ENCODE results near the gene ESPNL. TPM values are rescaled to one million over a fixed set of nuclear protein-coding genes. Genes with fewer than 3 reads are reported as not detected.

Gene ESPNL
- total RNA-seq, 2 experiments from 2014 or later, result not detected

- Histone ChIP-seq H3K4me1 (ENCODE audit: insufficient read depth, low read length) (no peaks in the 10 kb centered on the region), H3K9me3 (ENCODE audit: control insufficient read depth in 1 of 2, insufficient read depth in 1 of 2, low read length in 2 of 2) (no peaks in the 10 kb centered on the region), H3K27me3 (ENCODE audit: control insufficient read depth in 1 of 2, insufficient read depth in 2 of 2, low read length in 2 of 2) (no peaks in the 10 kb centered on the region), H3K36me3 (ENCODE audit: insufficient read depth, low read length) (no peaks in the 10 kb centered on the region), H3K4me3 (ENCODE audit: low read length) (no peak overlapping the region), H3K27ac (ENCODE audit: low read depth in 1 of 2, low read length in 2 of 2) (no peak overlapping the region)
- H3K4me1 Mint-ChIP-seq (ENCODE audit: low read depth), result no peaks in the 10 kb centered on the region
- H3K27me3 Mint-ChIP-seq, result no peaks in the 10 kb centered on the region
- TF ChIP-seq CTCF (IDR thresholded peaks at IDR 0.05), result no peak
- CTCF ChIA-PET, result no interaction called here
- H3K27ac Mint-ChIP-seq, result no peak overlapping the region
- H3K4me3 Mint-ChIP-seq, result no peak overlapping the region
- intact Hi-C loops (cut with DNase I, micrococcal nuclease), result no loop called here
- no peaks in the 10 kb centered on the region for H3K9me3 Mint-ChIP-seq
- POLR2A ChIA-PET, result no interaction called here
- no peak for DNase-seq
- no peaks in the 10 kb centered on the region for H3K36me3 Mint-ChIP-seq (ENCODE audit: low read depth)
- ATAC-seq (ENCODE audit: poor library complexity), result no peak
Observed at GRCh38 chr2:238150686-238151085, 50.5 kb downstream of the ESPNL start.

GRCh38 chr2:238151205-238151604 is 51.1 kb downstream of the ESPNL start:
- Histone ChIP-seq H3K36me3 (ENCODE audit: insufficient read depth, low read length) (no peaks in the 10 kb centered on the region), H3K4me3 (ENCODE audit: low read length) (no peak overlapping the region), H3K27me3 (ENCODE audit: control insufficient read depth in 1 of 2, insufficient read depth in 2 of 2, low read length in 2 of 2) (no peaks in the 10 kb centered on the region), H3K27ac (ENCODE audit: low read depth in 1 of 2, low read length in 2 of 2) (no peak overlapping the region), H3K9me3 (ENCODE audit: control insufficient read depth in 1 of 2, insufficient read depth in 1 of 2, low read length in 2 of 2) (no peaks in the 10 kb centered on the region), H3K4me1 (ENCODE audit: insufficient read depth, low read length) (no peaks in the 10 kb centered on the region)
- H3K36me3 Mint-ChIP-seq (ENCODE audit: low read depth), result no peaks in the 10 kb centered on the region
- H3K27me3 Mint-ChIP-seq, result no peaks in the 10 kb centered on the region
- no peaks in the 10 kb centered on the region for H3K4me1 Mint-ChIP-seq (ENCODE audit: low read depth)
- no peak for ATAC-seq (ENCODE audit: poor library complexity)
- no peaks in the 10 kb centered on the region for H3K9me3 Mint-ChIP-seq
- no peak for DNase-seq
- no peak overlapping the region for H3K4me3 Mint-ChIP-seq
- intact Hi-C loops (cut with DNase I, micrococcal nuclease), result no loop called here
- POLR2A ChIA-PET, result no interaction called here
- TF ChIP-seq CTCF (IDR thresholded peaks at IDR 0.05), result no peak
- no peak overlapping the region for H3K27ac Mint-ChIP-seq
- CTCF ChIA-PET, result no interaction called here

GRCh38 chr2:238151628-238152235 is 51.6 kb downstream of the ESPNL start:
- DNase-seq, result no peak
- Mint-ChIP-seq H3K27me3 (no peaks in the 10 kb centered on the region), H3K9me3 (no peaks in the 10 kb centered on the region), H3K4me3 (no peak overlapping the region), H3K27ac (no peak overlapping the region), H3K4me1 (ENCODE audit: low read depth) (no peaks in the 10 kb centered on the region), H3K36me3 (ENCODE audit: low read depth) (no peaks in the 10 kb centered on the region)
- ChIA-PET POLR2A (no interaction called here), CTCF (no interaction called here)
- Histone ChIP-seq H3K9me3 (ENCODE audit: control insufficient read depth in 1 of 2, insufficient read depth in 1 of 2, low read length in 2 of 2) (no peaks in the 10 kb centered on the region), H3K36me3 (ENCODE audit: insufficient read depth, low read length) (no peaks in the 10 kb centered on the region), H3K27me3 (ENCODE audit: control insufficient read depth in 1 of 2, insufficient read depth in 2 of 2, low read length in 2 of 2) (no peaks in the 10 kb centered on the region), H3K4me1 (ENCODE audit: insufficient read depth, low read length) (no peaks in the 10 kb centered on the region), H3K4me3 (ENCODE audit: low read length) (no peak overlapping the region), H3K27ac (ENCODE audit: low read depth in 1 of 2, low read length in 2 of 2) (no peak overlapping the region)
- no peak for TF ChIP-seq CTCF (IDR thresholded peaks at IDR 0.05)
- no peak for ATAC-seq (ENCODE audit: poor library complexity)
- intact Hi-C loops (cut with DNase I, micrococcal nuclease), result no loop called here
